GM10266 (cell line): ENCODE measurements around the gene ITGB4.

Experiments
- DNase-seq: peaks from one replicate; pipeline ENCODE4 v3.0.0; 2012; ENCODE audit errors: extremely low spot score
- TF ChIP-seq, protein P1 (sequence below): IDR thresholded peaks from 2 replicates; pipeline ENCODE4 v1.5.1; 2012; ENCODE audit warnings: mild to moderate bottlenecking, low read depth; ENCODE audit not compliant: control insufficient read depth, insufficient read depth; ENCODE audit errors: missing control alignments

ITGB4 gene

DNA sequence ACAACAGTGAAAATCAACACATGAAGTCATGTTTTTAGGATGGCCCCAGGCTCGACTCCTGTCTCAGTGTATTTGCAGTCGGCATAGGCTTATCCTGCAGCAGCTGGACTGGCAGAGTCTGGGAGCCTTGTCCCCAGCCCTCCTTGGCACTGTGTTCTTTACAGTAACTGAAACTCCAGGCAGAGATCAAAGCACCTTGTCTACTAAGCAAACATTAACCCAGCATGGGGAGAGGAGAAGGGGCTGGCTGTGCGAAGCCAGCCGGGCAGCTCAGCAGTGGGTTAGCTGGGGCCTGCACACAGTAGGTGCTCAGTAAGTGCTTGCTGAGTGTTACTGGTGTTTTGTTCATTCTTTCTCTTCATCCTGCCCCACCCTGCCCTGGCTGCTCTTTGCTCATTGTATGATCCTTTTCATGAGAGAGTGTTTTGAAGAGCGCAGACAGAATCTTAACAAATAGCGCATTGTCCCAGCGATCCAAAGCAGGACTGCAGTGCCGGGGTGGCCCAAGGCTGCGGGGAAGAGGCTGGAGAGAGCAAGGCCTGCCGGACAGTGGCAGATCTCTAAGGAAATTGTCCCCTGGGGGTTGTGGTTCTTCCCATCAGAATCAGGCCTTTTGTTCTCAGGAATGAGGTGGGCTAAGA, 23.5 kb upstream of the ITGB4 start:
- TF ChIP-seq, protein P1, sequence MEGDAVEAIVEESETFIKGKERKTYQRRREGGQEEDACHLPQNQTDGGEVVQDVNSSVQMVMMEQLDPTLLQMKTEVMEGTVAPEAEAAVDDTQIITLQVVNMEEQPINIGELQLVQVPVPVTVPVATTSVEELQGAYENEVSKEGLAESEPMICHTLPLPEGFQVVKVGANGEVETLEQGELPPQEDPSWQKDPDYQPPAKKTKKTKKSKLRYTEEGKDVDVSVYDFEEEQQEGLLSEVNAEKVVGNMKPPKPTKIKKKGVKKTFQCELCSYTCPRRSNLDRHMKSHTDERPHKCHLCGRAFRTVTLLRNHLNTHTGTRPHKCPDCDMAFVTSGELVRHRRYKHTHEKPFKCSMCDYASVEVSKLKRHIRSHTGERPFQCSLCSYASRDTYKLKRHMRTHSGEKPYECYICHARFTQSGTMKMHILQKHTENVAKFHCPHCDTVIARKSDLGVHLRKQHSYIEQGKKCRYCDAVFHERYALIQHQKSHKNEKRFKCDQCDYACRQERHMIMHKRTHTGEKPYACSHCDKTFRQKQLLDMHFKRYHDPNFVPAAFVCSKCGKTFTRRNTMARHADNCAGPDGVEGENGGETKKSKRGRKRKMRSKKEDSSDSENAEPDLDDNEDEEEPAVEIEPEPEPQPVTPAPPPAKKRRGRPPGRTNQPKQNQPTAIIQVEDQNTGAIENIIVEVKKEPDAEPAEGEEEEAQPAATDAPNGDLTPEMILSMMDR: no peak
- no peak for DNase-seq

DNA sequence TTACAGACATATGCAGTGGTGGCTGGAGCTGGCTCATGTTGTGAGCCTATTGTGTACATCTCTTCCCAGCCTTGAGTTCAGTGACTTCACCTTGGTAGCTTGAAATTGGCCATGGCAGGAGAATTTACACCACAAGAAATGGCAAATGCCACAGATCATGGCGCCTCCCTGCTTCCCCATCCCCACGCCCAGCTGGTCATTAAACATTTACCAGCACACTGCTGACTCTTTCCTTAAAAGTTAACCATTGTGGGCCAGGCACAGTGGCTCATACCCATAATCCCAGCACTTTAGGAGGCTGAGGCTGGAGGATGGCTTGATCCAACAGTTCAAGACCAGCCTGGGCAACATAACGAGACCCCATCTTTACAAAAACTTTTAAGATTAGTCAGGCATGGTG, 22.6 kb upstream of the ITGB4 start:
- no peak for DNase-seq
- TF ChIP-seq, protein P1: no peak

DNA sequence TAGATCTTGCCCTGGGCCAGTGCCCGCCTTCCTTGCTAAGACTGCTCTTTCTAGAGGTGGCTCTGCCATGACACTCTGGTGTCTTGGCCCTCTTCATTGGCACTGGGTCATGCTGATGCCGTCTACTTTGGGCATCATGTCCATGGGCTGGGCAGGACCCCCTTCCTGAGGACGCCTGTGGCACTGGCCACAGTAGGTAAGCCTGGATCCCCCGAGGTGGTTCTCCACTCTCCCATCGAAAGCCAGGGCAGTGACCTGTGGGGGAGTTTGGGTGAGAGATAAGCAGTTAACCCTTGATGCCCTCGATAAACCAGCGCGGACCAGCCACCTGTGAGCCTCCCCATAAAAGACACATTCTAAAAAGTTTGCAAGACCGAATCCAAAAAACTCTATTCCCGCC, 20.0 kb upstream of the ITGB4 start:
- TF ChIP-seq, protein P1: no peak

DNA sequence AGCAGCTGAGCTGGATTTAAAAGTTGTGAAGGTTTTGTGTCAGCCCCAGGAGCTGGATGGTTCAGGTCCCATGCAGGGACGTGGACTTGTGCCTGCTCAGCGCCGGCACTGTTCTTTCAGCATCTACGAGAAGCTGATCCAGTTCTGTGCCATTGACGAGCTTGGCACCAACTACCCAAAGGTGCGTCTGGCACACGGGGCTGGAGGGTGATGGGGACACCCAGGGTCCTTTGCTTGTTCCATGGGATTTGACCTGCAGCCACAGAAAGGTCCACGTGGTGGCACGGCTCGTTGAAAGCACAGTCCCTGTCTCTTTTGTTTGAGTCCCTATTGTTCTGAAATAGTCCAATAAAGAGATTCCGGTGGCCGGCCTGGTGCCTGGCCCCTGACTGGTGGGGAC, 18.1 kb upstream of the ITGB4 start:
- DNase-seq: no peak
- TF ChIP-seq, protein P1: no peak

More for the DNA sequence above, 20.0 kb upstream of the ITGB4 start:
- no peak for DNase-seq

DNA sequence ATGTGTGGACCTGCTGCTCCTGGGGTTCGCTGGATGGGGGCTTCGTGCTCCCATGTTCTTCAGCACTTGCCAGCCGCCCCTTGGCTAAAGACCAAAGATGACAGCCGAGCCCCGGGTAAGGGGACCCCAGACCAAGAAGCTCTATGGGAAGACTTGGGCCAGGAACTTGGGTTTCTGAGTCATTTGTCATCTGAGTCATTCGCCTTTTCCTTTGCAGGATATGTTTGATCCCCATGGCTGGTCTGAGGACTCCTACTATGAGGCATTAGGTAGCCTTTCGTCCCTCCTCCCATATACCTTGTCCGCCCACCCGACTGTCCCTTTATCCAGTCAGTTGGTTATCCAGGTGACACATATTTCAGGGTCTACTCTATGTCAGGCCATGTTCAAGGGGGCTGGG, 17.7 kb upstream of the ITGB4 start:
- TF ChIP-seq, protein P1: no peak
- DNase-seq: no peak

DNA sequence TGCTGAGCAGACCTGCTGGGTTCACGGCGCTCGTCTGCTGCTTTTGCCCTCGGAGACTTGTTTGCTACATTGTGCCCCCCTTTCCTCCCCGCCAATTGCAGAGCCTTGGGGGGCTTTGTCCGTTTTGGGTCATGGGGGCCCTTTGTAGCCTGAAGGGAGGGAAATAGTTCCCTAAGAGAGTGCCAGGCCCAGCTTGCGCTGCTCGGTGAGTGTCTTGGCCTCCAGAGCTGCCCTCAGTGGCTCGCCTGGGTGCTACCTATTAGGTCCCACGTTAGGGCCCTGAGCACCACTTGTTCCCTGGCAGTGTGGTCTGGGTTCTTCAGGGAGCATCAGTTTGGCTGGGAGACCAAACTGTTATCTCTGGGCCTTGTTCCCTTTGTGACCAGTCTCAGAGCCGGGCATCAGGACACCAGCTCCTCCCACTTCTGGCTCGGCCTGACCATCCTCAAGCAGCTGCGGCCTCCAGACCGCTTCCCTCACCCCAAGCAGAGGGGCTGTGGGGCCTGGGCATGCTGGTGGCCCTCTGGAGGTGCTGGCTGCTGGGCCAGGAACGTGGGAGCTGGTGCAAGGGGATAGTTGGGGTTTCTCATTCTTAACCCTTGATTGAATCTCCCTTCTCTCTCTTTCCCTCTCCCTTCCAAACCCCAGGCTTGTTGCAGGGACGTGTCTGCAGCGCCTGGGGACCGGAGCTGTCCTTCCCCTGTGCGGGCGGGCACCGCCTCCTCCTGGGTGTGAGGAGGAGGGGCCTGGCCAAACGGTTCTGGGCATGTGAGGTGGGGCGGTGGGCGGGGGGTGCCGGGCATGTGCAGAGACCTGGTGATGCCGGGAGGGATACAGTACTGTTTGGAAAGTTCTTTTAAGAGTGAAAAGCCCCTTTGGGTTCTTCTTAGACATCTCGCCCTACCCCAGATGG, 16.0 kb upstream of the ITGB4 start:
- TF ChIP-seq, protein P1: no peak
- DNase-seq: no peak
